NCI-H446 treated with DMSO at 0.1 percent for 48 hours (cell line): ENCODE results near the gene ITFG1.
A peak's percentile ranks its signal among the peaks of the same experiment; 100 is the strongest.
"Not testable (repeated sequence)": the region's sequence is repeated elsewhere in the genome, so short reads cannot be mapped to it uniquely, and the experiment has no call there.

Source experiments
- DNase-seq: peaks from one replicate; lab custom pipeline; 2025; lab: John Stamatoyannopoulos, UW

The ITFG1 gene

GRCh38 chr16:47416869-47417268 is 44.0 kb downstream of the ITFG1 start:
- DNase-seq, result no peak

DNA sequence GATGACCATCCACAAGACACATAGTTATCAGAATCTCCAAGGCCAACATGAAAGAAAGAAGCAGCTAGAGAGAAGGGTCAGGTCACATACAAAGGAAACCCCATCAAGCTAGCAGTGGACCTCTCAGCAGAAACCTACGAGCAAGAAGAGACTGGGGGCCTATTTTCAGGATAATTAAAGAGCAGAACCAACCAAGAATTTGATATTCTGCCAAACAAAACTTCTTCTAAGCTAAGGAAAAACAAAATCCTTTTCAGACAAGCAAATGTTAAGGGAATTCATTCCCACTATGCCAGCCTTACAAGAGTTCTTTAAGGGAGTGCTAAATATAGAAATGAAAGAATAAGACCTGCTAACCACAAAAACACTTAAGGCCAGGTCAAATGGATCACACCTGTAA is 47.8 kb downstream of the ITFG1 start:
- DNase-seq, result no peak

- DNase-seq, result no peak
These were observed 52.4 kb downstream of the ITFG1 start for GRCh38 chr16:47408491-47408890.

GRCh38 chr16:47395733-47396498 is 64.9 kb downstream of the ITFG1 start:
- DNase-seq, result no peak

DNA sequence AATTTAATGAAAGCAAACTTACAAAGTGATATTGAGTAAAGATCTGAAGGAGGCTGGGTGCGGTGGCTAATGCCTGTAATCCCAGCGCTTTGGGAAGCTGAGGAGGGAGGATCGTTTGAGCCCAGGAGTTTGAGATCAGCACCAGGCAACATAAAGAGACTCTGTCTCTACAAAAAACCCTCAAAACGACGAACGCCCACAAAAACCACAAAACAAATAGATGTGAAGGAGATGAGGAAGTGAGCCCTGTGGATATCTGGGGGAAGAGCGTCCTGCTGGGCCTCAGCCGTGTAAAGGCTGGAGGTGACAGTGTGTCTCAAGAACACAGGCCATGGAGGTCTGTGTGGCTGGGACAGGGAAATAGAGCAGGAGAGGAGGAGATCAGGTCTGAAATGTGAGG is 68.8 kb downstream of the ITFG1 start:
- no peak for DNase-seq

DNA sequence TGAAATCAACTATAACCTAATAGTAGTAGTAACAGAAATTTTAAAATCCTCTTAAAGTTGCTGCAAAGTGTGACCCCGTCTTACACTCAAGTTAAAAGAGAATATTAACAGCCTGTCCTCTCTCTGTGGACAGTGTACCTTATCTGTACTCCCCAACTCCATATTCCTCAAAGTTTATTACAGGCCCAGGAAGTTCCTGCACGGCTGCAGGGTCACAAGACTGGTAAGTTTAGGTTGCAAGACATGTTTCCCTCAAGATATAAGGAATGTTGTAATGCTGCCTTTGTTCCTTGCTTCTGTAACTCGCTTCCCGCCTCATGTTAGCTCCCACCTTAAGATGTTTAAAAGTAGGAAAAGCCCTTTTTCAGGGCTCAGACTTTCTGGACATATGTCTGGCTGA is 72.2 kb downstream of the ITFG1 start:
- DNase-seq, result no peak

DNA sequence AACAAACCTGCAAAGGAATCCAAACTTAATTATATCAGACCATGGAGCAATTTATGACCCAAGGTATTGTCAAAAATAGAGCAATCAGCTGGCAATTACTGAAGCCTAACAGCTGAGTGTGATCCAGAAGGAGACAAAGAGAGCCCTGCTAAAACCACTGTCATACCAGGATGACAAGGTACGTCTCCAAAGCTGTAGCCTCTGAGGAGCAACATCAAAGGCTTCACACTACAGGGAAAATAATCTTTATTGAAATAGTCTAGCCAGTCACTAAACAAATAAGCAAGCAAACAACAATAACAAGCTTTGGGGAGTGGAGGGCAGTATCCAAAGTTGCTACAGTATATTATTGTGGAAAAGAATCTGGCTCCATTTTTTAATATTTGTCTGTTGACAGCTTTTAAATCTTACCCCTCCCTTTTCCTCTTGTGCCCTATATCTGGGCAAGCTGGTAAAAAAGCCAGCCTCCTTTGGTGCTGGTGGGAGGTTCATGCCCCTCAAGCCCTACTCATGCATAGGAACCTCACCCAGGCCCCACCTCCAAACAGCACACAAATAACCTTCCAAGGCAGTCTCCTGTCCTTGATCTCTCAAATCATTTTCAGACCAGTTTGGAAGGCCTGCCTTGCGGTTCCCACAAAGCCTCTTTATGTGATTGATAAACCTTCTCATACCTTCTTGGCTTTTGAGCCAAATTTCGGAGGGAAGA is 73.7 kb downstream of the ITFG1 start:
- no peak for DNase-seq

GRCh38 chr16:47386201-47386718 is 74.6 kb downstream of the ITFG1 start:
- DNase-seq, result no peak

GRCh38 chr16:47382362-47382761 is 78.5 kb downstream of the ITFG1 start:
- no peak for DNase-seq

DNA sequence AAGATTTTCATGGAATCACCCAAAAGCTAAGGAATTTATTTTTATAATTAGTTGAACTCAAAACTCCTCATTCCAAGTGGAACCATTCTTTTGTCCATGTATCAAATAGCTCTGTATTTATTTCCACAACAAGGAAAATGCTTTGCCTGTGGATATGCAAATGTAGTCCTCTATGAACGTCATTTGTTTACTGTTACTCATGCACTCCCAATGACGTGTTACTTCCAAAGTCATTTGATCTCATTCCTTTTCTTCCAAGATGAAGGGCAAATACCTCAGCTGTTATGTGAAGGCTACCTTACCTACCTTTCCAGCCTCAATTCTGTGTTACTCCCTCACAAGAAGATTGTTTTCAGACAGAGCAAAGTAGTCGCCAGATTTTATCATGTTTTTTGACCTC is 83.7 kb downstream of the ITFG1 start:
- no peak for DNase-seq

- peak; percentile 68 for DNase-seq
These were observed 85.4 kb downstream of the ITFG1 start for GRCh38 chr16:47375423-47375822.

GRCh38 chr16:47374629-47375028 is 86.2 kb downstream of the ITFG1 start:
- no peak for DNase-seq

DNA sequence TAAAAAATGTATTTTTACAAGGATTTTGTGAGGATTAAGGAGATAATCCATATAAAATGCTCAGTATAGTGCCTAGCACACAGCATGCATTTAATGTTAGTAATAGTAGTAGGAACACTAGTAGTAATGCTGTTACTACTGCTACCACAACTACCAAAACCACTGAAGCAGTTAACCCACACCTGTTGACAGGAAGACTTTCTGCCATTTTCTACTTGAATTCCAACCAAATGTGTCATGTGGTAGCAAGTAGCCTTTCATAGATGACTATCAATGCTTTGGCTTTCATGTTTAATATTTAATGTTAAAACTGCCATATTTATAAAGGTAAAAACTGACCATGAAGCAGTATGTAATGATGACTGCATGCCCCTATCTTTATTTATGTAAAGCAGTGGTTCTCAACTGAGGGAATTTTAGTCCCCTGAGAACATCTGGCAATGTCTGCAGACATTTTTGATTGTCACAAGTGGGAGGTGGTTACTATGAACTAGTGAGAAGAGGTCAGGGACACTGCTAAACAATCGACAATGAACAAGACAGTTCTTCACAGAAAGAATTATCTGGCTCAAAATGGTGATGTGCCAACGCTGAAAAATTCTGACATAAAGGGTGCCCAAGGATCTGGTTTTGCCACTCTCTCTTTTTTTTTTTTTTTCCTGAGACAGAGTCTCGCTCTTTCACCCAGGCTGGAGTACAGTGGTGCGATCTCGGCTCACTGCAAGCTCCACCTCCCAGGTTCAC is 89.4 kb downstream of the ITFG1 start:
- no peak for DNase-seq

DNA sequence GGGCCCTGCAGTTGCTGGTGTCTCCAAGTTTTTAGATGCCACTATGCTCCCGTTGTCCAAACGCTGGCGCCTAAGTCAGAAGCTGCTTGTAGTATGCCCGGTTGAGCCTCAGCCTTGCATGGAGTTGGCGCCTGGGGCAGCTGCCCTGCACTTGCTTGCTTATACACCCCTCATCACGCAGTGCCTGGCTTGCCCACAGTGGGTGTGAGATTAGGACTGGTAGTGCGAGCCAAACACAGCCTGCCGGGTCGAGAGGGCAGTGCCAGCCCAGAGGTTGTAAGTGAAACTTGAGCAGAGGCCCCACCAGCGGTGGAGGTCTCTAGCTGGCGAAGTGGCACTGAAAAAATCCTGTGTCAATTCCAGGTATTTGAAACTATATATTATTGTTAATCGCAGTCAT is 90.3 kb downstream of the ITFG1 start:
- no peak for DNase-seq

- DNase-seq, result no peak
These were observed 94.6 kb downstream of the ITFG1 start for GRCh38 chr16:47366228-47366627.

GRCh38 chr16:47363761-47364160 is 97.1 kb downstream of the ITFG1 start:
- DNase-seq, result no peak

GRCh38 chr16:47359478-47359877 is 101.4 kb downstream of the ITFG1 start:
- no peak for DNase-seq

- no peak for DNase-seq
These were observed 102.0 kb downstream of the ITFG1 start for GRCh38 chr16:47358816-47359215.

- DNase-seq, result not testable (repeated sequence)
These were observed 111.8 kb downstream of the ITFG1 start for GRCh38 chr16:47349029-47349428.

DNA sequence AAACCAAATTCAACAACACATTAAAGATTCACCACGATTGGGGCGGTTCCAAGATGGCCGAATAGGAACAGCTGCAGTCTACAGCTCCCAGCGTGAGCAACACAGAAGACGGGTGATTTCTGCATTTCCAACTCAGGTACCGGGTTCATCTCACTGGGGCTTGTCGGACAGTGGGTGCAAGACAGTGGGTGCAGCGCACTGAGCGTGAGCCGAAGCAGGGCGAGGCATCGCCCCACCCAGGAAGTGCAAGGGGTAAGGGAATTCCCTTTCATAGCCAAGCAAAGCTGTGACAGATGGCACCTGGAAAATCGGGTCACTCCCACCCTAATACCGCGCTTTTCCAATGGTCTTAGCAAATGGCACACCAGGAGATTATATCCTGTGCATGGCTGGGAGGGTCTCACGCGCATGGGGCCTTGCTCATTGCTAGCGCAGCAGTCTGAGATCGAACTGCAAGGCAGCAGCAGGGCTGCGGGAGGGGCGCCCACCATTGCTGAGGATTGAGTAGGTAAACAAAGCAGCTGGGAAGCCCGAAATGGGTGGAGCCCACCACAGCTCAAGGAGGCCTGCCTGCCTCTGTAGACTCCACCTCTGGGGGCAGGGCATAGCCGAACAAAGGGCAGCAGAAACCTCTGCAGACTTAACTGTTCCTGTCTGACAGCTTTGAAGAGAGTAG is 113.7 kb downstream of the ITFG1 start:
- DNase-seq, result not testable (repeated sequence)

GRCh38 chr16:47342055-47342454 is 118.8 kb downstream of the ITFG1 start:
- DNase-seq, result no peak

GRCh38 chr16:47330562-47330961 is 130.3 kb downstream of the ITFG1 start:
- DNase-seq, result not testable (repeated sequence)
